ENCODE data around the gene PHLDB1.

The PHLDB1 gene

DNA sequence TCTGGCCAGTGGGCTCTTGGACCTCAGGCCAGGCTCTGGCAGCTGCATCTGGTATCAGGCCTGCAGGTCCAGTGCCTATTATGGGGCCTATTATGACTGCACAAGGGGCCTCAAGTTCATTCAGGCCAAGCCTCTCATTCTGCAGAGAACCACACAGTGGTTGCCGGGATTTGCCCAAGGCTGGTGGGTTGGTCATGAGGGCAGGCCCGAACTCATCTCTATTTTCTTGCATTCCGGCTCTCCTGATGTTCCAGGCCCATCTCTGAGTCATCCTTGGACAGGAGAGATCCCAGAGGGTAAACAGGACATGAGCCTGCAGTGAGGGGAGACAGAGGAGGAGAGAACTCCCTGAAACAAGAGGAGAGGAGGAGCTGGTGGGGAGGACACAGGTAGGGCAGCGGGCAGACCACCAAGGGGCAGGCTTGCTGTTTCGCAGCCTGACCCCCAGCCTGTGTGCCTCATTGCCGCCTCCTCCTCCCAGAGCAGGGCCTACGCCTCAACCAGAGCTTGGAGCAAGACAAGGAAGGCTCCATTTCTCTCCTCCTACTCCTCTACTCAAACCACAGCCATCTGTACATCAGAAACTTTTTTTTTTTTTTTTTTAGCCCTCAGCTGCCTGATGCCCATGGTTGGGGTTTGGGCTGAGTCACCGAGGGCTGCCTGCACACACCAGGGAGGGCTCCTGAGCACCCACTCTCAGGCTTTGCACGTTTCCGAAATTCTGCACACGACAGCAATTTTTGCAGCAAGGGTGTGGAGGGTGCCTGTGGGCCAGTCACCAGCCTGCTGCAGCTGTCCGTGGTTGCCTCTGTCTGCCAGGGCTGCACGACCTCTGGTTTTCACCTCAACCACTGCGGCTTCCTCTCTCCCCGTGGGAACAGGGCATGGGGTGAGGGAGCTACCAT lies 84.8 kb downstream of the PHLDB1 start:
- no peak for DNase-seq
- in situ Hi-C loops (cut with HindIII; ENCODE audit: low pct_ligation_motif_present, low pct_unique_long_range_greater_than_20kb, low sequenced_read_pairs): no loop called here

GRCh38 chr11:118694185-118694584 lies 86.8 kb downstream of the PHLDB1 start:
- in situ Hi-C loops (cut with HindIII; ENCODE audit: low pct_ligation_motif_present, low pct_unique_long_range_greater_than_20kb, low sequenced_read_pairs): no loop called here

GRCh38 chr11:118694771-118695170 lies 87.4 kb downstream of the PHLDB1 start:
- in situ Hi-C loops (cut with HindIII; ENCODE audit: low pct_ligation_motif_present, low pct_unique_long_range_greater_than_20kb, low sequenced_read_pairs): no loop called here

More at GRCh38 chr11:118694185-118694584, 86.8 kb downstream of the PHLDB1 start:
- DNase-seq: no peak

DNA sequence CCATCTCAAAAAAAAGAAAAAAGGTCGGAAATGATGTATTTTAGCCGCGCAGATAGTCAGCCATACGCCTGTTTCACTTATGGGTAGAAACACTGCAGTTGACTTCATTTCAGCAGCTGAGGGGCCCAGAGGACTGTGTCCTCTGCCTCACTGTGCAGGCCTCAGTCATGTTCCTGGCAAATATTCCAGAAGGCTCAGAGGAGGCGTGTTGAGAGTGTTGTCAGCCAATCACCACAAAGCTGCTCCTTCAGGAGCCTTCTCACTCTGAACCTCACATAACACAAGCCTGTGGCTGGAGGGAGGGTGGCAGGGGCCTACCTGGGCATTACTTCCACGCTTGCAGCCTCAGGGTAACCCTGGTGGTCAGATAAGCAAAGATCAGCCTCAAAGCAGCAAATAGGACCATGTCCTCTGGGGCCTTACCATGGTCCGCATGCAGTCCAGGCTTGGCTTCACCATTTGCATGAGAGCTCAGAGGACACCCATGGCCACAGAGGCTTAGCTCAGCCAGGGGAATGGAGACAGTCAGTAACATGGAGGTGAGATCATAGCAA lies 89.3 kb downstream of the PHLDB1 start:
- in situ Hi-C loops (cut with HindIII; ENCODE audit: low pct_ligation_motif_present, low pct_unique_long_range_greater_than_20kb, low sequenced_read_pairs): no loop called here
- no peak for DNase-seq

More at GRCh38 chr11:118694771-118695170, 87.4 kb downstream of the PHLDB1 start:
- DNase-seq: no peak

DNA sequence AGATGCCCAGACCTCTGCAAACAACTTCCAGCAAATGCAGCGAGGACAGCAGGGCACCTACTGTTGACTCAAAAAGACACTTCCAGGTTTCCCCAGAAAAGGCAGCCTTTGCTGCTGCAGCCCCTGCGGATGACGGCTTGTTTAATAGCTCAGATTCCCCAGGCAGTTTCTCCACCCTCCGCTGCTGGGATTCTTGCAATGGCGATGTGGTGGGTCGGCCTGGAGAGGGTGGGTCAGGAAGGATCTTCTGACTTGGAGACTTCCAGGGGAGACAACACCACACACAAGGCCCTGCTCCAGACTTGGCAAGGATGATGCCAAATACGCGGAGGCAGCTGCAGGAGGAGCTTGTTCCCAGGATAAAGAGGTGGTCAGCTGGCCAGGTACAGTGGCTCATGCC lies 89.9 kb downstream of the PHLDB1 start:
- in situ Hi-C loops (cut with HindIII; ENCODE audit: low pct_ligation_motif_present, low pct_unique_long_range_greater_than_20kb, low sequenced_read_pairs): no loop called here
- DNase-seq: no peak

DNA sequence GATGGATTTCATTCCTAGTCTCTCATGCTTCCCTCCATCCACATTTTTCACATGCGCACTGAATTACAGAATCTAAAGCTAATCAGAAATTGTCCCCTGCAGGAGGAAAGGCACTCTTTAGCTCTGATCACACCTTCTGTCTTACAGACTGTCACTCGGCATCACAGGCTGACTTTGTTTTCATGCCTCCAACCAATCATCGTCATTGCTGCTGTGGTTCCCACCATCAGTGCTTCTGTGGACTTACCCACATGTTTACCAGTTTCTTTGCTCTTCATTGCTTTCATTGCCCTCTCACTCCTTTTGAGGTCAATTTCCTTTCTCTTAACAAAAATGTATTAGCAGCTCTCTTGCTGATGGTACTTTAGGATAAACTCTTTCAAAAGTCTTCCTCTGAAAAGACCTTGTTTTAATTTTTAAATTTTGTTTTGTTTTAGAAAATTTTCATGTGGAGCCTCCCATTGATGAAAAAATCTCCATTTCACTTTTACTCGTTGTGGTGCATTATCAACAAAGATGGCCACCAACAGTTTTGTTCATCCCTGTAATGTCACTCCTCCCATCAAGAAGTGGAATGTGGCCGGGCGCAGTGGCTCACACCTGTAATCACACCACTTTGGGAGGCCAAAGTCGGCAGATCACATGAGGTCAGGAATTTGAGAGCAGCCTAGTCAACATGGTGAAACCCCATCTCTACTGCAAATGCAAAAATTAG lies 92.2 kb downstream of the PHLDB1 start:
- DNase-seq: no peak
- in situ Hi-C loops (cut with HindIII; ENCODE audit: low pct_ligation_motif_present, low pct_unique_long_range_greater_than_20kb, low sequenced_read_pairs): no loop called here

DNA sequence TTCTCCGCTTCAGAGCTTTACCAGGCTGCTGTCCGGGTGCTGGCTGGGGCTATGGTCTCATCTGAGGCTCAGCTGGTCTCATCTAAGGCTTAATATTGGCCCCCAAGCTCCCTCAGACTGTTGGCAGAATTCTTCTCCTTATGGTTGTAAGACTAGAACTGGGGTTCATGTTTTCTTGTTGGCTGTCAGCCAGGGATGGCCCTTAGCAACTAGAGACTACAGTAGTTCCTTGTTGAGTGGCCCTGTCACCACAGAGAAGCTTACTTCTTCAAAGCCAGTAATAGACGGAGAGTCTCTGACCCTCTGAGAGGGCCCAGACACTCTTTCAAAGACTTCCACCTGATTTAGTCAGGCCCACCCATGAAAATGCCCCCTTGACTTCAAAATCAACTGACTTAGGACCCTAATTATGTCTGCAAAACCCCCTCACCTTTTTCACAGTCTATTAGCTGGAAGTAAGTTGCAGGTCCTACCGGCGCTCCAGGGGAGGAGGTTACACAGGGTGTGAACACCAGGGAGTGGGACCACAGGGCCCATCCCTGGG lies 96.2 kb downstream of the PHLDB1 start:
- in situ Hi-C loops (cut with HindIII; ENCODE audit: low pct_ligation_motif_present, low pct_unique_long_range_greater_than_20kb, low sequenced_read_pairs): no loop called here
- DNase-seq: no peak

- DNase-seq: no peak
- in situ Hi-C loops (cut with HindIII; ENCODE audit: low pct_ligation_motif_present, low pct_unique_long_range_greater_than_20kb, low sequenced_read_pairs): no loop called here
Observed at GRCh38 chr11:118705111-118705741, 97.8 kb downstream of the PHLDB1 start.

DNA sequence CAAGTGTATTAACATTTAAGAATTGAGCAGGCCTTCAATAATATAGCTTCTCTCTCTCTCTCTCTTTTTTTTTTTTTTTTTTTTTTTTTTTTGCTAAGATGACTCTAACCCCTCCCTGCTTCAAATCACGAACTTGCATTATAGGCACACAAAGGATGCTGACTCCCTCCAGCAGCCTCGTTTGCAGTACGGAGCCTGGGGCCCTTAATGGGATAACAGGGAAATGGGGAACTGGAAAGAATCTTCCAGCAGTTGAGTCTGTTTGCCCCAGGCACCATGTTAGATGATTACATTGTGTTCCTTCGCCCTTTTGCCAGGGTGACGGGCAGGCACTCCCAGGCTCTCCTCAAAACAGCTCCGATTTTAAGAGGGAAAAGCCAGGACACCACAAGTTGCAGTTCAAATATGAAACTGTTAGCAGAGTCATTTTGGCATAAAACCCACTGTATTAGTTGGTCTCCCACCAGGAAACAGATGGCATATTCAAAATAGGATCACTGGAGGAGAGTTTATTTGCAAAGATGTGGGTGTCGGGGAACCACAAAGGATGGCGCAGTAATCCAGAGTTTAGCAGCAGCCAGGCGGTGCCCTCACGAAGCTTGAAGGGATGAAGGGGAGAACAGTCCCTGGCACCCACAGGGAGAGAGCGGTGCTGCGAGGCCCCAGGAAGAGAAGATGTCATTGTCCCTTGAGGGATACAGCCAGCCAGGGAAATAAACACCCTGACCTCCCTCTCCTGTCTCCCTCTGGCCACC lies 98.6 kb downstream of the PHLDB1 start:
- in situ Hi-C loops (cut with HindIII; ENCODE audit: low pct_ligation_motif_present, low pct_unique_long_range_greater_than_20kb, low sequenced_read_pairs): no loop called here
- DNase-seq: no peak

GRCh38 chr11:118706546-118706825 lies 99.1 kb downstream of the PHLDB1 start:
- in situ Hi-C loops (cut with HindIII; ENCODE audit: low pct_ligation_motif_present, low pct_unique_long_range_greater_than_20kb, low sequenced_read_pairs): no loop called here
- no peak for DNase-seq
